NT2/D1 (cell line): ENCODE measurements around the gene FRMD7.
"Not testable (repeated sequence)": the region's sequence is repeated elsewhere in the genome, so short reads cannot be mapped to it uniquely, and the experiment has no call there.

Experiments
- DNase-seq: peaks from one replicate; pipeline ENCODE4 v3.0.0-alpha.2; 2011; ENCODE audit warnings: low read depth, low spot score
- H3K27me3 ChIP-seq: 2 replicates; pipeline ENCODE4 v1.6.0; 2011; ENCODE audit warnings: mild to moderate bottlenecking; ENCODE audit not compliant: insufficient read length, insufficient read depth
- H3K36me3 ChIP-seq: 2 replicates; pipeline ENCODE4 v1.6.1; 2011; ENCODE audit warnings: mild to moderate bottlenecking, low read length, mixed read lengths; ENCODE audit not compliant: insufficient read depth, insufficient read length
- H3K4me1 ChIP-seq: 2 replicates; pipeline ENCODE4 v1.5.1; 2011; ENCODE audit not compliant: insufficient read depth, insufficient read length
- H3K4me3 ChIP-seq: 2 replicates; pipeline ENCODE4 v1.5.1; 2011; ENCODE audit warnings: low read depth; ENCODE audit not compliant: insufficient read length
- H3K9ac ChIP-seq: 2 replicates; pipeline ENCODE4 v1.6.0; 2011; ENCODE audit warnings: low read depth; ENCODE audit not compliant: insufficient read length
- H3K9me3 ChIP-seq: 2 replicates; pipeline ENCODE4 v1.5.1; 2011; ENCODE audit warnings: mild to moderate bottlenecking, low read length; ENCODE audit not compliant: insufficient read depth
- SUZ12 ChIP-seq: IDR thresholded peaks from 2 replicates; pipeline ENCODE4 v1.6.1; 2011; ENCODE audit not compliant: insufficient read length, insufficient read depth; ENCODE audit errors: extremely low read depth
- YY1 ChIP-seq: IDR thresholded peaks from 2 replicates; pipeline ENCODE4 v1.6.1; 2011; ENCODE audit not compliant: insufficient read length, insufficient read depth
- ZNF274 ChIP-seq: IDR thresholded peaks from 2 replicates; pipeline ENCODE4 v1.6.1; 2011; ENCODE audit warnings: mild to moderate bottlenecking, low read depth, low read length

Gene FRMD7

DNA sequence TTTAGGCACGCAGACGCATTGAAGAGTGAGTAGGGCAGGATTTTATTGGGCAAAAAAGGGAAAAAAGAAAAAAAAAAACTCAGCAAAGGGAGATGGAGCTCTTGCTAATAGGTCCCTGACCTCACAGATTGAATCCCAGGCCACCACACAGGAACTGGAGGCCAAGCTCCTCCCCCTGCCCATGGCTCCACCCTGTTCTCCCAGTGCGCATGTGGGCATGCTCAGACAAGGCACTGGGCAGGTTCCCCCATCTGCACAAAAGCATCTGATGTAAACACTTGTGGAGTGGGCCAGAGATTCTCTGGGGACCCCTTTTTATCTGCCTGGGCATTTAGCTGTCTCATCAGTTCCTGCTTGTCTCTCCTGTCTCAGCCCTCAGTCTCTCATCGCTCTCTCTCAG, 9.5 kb downstream of the FRMD7 start:
- no peaks in the 10 kb centered on the region for H3K4me1 ChIP-seq
- TF ChIP-seq YY1 (no peak), SUZ12 (no peak), ZNF274 (no peak)
- peaks cover 6% of the 10 kb centered on the region; the same call in 1 of the 2 replicates for H3K9me3 ChIP-seq
- H3K27me3 ChIP-seq, result no peaks in the 10 kb centered on the region
- DNase-seq, result no peak
- no peak overlapping the region for H3K9ac ChIP-seq
- H3K36me3 ChIP-seq, result no peaks in the 10 kb centered on the region
- no peak overlapping the region for H3K4me3 ChIP-seq

DNA sequence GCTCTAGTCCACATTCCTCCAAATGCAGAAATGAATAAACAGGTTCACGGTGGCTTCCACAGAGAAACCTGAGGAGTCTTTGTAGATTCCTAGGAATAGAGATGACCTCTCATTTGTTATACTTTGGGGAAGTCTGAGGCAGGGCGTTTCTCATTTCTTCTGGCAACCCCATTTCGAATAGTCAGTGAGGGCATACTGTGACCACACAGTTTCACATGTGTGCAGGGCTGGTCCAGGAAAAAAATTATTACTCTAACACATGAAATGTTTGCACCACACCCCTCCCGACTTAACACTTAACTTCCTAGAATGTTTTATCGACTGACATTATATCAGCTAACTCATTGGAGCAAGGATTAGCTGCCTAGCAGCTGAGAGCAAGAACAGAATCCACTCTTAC, 12.0 kb downstream of the FRMD7 start:
- Histone ChIP-seq H3K9me3 (0 out of 2 replicates have a peak, but pooled peaks cover under 1% of the 10 kb centered on the region), H3K27me3 (no peaks in the 10 kb centered on the region), H3K36me3 (no peaks in the 10 kb centered on the region), H3K4me3 (no peak overlapping the region), H3K9ac (no peak overlapping the region), H3K4me1 (no peaks in the 10 kb centered on the region)
- TF ChIP-seq SUZ12 (no peak), YY1 (no peak), ZNF274 (no peak)
- no peak for DNase-seq

DNA sequence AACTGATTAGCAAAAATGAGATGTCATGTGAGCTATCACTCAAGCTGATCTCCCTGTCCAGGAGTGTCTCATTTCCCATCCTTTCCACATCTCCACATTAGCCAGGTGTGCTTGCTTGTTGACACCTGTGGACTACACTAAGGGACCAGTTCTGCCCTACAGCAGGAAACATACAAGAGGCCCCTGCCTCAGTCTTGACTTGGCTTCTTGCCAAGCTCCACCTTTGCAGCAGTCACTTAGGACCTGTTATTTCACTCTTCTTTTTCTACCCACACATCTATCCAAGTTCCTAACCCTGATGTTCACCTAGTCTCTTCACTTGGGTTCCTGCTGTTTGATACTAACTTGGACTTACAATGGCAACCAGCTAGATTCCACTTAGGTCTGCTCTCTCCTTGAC, 13.2 kb downstream of the FRMD7 start:
- Histone ChIP-seq H3K27me3 (no peaks in the 10 kb centered on the region), H3K9me3 (no peaks in the 10 kb centered on the region), H3K4me1 (no peaks in the 10 kb centered on the region), H3K9ac (no peak overlapping the region), H3K36me3 (no peaks in the 10 kb centered on the region), H3K4me3 (no peak overlapping the region)
- DNase-seq, result no peak
- TF ChIP-seq SUZ12 (no peak), ZNF274 (no peak), YY1 (no peak)

DNA sequence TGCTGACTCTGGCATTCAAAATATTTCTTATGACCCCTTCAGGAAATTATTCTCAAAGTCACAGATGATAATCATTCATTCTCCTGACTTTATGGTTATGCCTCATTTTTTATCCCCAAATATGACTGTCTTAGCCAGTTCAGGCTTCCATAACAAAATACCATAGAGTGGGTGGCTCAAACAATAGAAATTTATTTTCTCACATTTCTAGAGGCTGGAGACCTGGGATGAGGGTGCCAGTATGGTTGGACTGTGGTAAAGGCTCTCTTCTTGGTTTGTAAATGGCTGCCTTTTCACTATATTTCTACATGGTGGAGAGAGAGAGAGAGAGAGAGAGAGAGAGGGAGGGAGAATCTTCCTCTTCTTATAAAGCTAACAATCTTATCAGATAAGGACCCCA, 20.5 kb downstream of the FRMD7 start:
- H3K4me1 ChIP-seq, result no peaks in the 10 kb centered on the region
- H3K9me3 ChIP-seq, result no peaks in the 10 kb centered on the region
- H3K36me3 ChIP-seq, result no peaks in the 10 kb centered on the region
- TF ChIP-seq SUZ12, result no peak
- no peak for TF ChIP-seq ZNF274
- TF ChIP-seq YY1, result no peak
- H3K27me3 ChIP-seq, result no peaks in the 10 kb centered on the region
- no peak overlapping the region for H3K4me3 ChIP-seq
- H3K9ac ChIP-seq, result no peak overlapping the region
- DNase-seq, result no peak

DNA sequence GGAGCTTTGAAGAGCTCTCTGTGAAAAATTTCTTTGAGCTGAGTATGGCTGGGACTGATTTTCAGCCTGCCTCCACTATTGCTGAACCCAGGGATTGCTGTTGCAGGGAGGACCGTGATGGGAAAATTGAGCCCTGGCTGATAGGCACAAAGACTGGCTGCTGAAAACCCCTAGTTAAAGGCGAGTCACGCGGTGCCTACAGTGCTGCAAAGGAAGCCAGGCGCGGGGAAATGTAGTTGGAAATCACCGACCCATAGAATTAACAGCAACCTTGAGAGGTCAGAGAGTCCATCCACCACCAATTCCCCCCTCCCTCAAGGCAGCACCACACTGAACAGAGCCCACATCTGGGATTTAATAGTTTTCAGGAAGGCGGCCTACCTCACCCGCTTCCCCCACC, 26.0 kb downstream of the FRMD7 start:
- H3K9me3 ChIP-seq, result no peaks in the 10 kb centered on the region
- H3K9ac ChIP-seq, result no peak overlapping the region
- no peaks in the 10 kb centered on the region for H3K27me3 ChIP-seq
- DNase-seq, result no peak
- H3K36me3 ChIP-seq, result no peaks in the 10 kb centered on the region
- TF ChIP-seq YY1, result no peak
- TF ChIP-seq ZNF274, result no peak
- no peak for TF ChIP-seq SUZ12
- no peak overlapping the region for H3K4me3 ChIP-seq
- no peaks in the 10 kb centered on the region for H3K4me1 ChIP-seq

DNA sequence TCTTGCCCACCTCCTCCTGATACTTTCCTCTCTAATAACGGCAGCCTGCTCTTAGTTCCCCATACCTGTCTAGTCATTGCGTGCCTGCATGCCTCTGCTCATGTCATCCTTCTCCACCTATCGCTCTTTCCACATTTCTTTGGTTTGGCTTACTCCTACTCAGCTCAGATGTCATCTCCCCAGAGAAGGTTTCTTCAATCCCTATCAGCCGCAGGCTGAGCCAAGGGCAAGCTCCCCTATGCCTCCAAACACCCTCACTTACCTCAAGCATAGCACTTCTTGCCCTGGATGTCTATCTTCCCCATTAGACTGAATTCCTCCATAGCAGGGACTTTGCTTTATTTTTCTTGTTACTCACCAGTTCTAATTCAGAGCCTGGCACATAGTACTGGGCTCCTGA, 26.6 kb downstream of the FRMD7 start:
- Histone ChIP-seq H3K9me3 (no peaks in the 10 kb centered on the region), H3K4me1 (no peaks in the 10 kb centered on the region), H3K27me3 (no peaks in the 10 kb centered on the region), H3K36me3 (no peaks in the 10 kb centered on the region), H3K9ac (no peak overlapping the region), H3K4me3 (no peak overlapping the region)
- no peak for DNase-seq
- no peak for TF ChIP-seq ZNF274
- TF ChIP-seq SUZ12, result no peak
- TF ChIP-seq YY1, result no peak

DNA sequence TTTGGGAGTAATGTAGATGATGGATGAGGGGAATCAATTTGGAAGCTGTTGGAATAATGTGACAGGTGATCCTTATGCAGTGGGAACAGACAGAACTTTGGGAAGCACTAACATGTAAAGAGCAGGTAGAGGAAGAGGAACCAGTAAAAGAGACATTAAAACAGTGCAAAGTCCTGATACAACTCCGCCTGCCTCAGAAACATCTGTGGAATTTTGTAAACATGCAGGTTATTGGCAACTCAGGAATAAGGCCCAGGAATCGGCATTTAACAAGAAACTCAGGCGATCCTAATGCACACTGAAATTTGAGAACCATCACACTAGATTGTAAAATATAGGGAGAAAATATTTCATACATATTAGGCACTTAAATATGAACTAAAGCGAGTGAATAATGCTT, 29.1 kb downstream of the FRMD7 start:
- H3K9ac ChIP-seq, H3K9me3 ChIP-seq, H3K4me3 ChIP-seq, H3K36me3 ChIP-seq, H3K4me1 ChIP-seq, DNase-seq, H3K27me3 ChIP-seq: not testable (repeated sequence)

DNA sequence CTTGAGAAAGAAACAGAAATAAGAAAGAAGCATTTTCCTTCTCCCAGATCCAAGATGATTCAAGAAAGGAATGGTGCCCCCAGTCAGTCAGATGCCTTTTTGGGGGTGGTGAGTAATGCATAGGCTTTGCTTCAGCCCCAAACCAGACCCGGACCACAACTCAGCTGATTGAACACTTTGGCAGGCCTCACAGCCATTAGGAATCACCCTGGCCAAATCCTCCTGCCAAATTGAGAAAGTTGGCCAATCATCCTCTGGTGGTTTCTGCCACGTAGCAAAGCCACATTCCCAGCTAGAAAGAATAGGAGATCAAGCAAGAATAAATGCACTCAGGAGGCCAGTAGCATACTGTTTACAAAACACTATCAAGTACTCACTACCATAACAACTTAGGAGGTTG, 33.7 kb downstream of the FRMD7 start:
- Histone ChIP-seq H3K27me3 (no peaks in the 10 kb centered on the region), H3K9ac (no peak overlapping the region), H3K36me3 (no peaks in the 10 kb centered on the region), H3K4me1 (no peaks in the 10 kb centered on the region), H3K9me3 (no peaks in the 10 kb centered on the region), H3K4me3 (no peak overlapping the region)
- TF ChIP-seq ZNF274 (no peak), SUZ12 (no peak), YY1 (no peak)
- DNase-seq, result no peak
